H1 (cell line): ENCODE measurements around the gene ARID4B. TPM values are rescaled to one million over a fixed set of nuclear protein-coding genes. Genes with fewer than 3 reads are reported as not detected.

Experiments used
- BRCA1 ChIP-seq: IDR thresholded peaks from 2 replicates; pipeline ENCODE4 v1.6.1; 2012; ENCODE audit warnings: low read depth, low read length, improper control_type of control experiment
- CTCF ChIP-seq, 3 experiments: IDR thresholded peaks; 1 replicate in 2 of 3; 2 replicates in 1 of 3; pipeline versions ENCODE4 v1.5.1 to v1.6.1; 2011; ENCODE audit warnings: low read length in 3 of 3, mild to moderate bottlenecking in 3 of 3, inconsistent platforms in 2 of 3, low read depth in 1 of 3, moderate library complexity in 1 of 3; ENCODE audit not compliant: insufficient read depth in 1 of 3; ENCODE audit errors: control extremely low read depth in 1 of 3
- GTF2F1 ChIP-seq: IDR thresholded peaks from 2 replicates; pipeline ENCODE4 v1.6.1; 2012; ENCODE audit warnings: low read depth, low read length, improper control_type of control experiment, borderline replicate concordance
- HDAC6 ChIP-seq: IDR thresholded peaks from one replicate; pipeline ENCODE4 v1.7.1; 2012; ENCODE audit warnings: low read depth, mild to moderate bottlenecking, inconsistent platforms, low read length, moderate library complexity
- KDM5A ChIP-seq: fragments of 200-600 bp; IDR thresholded peaks from 2 replicates; pipeline ENCODE4 v1.7.1; 2012; ENCODE audit warnings: mild to moderate bottlenecking, low read length, inconsistent platforms, mixed read lengths
- MAX ChIP-seq: IDR thresholded peaks from 2 replicates; pipeline ENCODE4 v1.6.1; 2012; ENCODE audit warnings: inconsistent platforms
- NANOG ChIP-seq: IDR thresholded peaks from 2 replicates; pipeline ENCODE4 v1.6.1; 2011; ENCODE audit warnings: low read length, low read depth, mild to moderate bottlenecking, inconsistent platforms; ENCODE audit not compliant: insufficient read depth, poor library complexity, severe bottlenecking
- NRF1 ChIP-seq: IDR thresholded peaks from 2 replicates; pipeline ENCODE4 v1.6.1; 2011; ENCODE audit warnings: mild to moderate bottlenecking, low read depth, low read length, improper control_type of control experiment
- POLR2A ChIP-seq, 2 experiments: IDR thresholded peaks; 1 replicate in 1 of 2; 2 replicates in 1 of 2; pipeline ENCODE4 v1.6.1; 2011; ENCODE audit warnings: low read depth in 2 of 2, low read length in 2 of 2, mild to moderate bottlenecking in 2 of 2; ENCODE audit errors: control extremely low read depth in 1 of 2
- POU5F1 ChIP-seq: IDR thresholded peaks from 2 replicates; pipeline ENCODE4 v1.6.1; 2011; ENCODE audit warnings: low read depth, mild to moderate bottlenecking, low read length, moderate library complexity
- RXRA ChIP-seq: IDR thresholded peaks from 2 replicates; pipeline ENCODE4 v1.6.1; 2011; ENCODE audit warnings: low read depth, mild to moderate bottlenecking, low read length, moderate library complexity; ENCODE audit not compliant: insufficient read depth
- SP1 ChIP-seq: IDR thresholded peaks from 2 replicates; pipeline ENCODE4 v1.6.1; 2011; ENCODE audit warnings: low read depth, low read length
- SRF ChIP-seq: IDR thresholded peaks from 2 replicates; pipeline ENCODE4 v1.6.1; 2011; ENCODE audit warnings: mild to moderate bottlenecking, low read depth, low read length, moderate library complexity
- USF2 ChIP-seq: IDR thresholded peaks from 2 replicates; pipeline ENCODE4 v1.6.1; 2011; ENCODE audit warnings: low read length, improper control_type of control experiment
- YY1 ChIP-seq: IDR thresholded peaks from 2 replicates; pipeline ENCODE4 v1.6.1; 2011; ENCODE audit warnings: low read depth, mild to moderate bottlenecking, low read length
- polyA plus RNA-seq, 7 experiments: library from polyadenylated mRNA; depleted of rRNA in 3 of 7; stranded (reverse) in 5 of 7; unstranded in 2 of 7; fragments of >200 nt in 5 of 7; fragments of 200-250 nt in 2 of 7; gene quantifications; 1 replicate in 5 of 7; 2 replicates in 1 of 7; 4 replicates in 1 of 7; pipeline versions ENCODE4 v1.2.1 to v1.2.3, GENCODE V29; 2011 to 2013; ENCODE audit warnings: missing spikeins in 2 of 7, mixed read lengths in 2 of 7
- total RNA-seq: library from RNA; stranded (reverse); fragmentation: NEBNext Ultra II Directional; extraction: Animal tissue kit (Norgen Biotek cat#: 25700); gene quantifications from 2 replicates; pipeline ENCODE4 v1.2.1, GENCODE V29; 2021

The ARID4B gene
- total and polyA plus RNA-seq, 2 of the 8 experiments (the other 6 are each of a cell fraction or from before 2014, with no cell fraction given): 5.1 to 28.8 TPM

GRCh38 chr1:235326719-235327558 is 1.0 kb downstream of the ARID4B start (continued):
- TF ChIP-seq KDM5A (no peak), SP1 (no peak), MAX (no peak), GTF2F1 (no peak), CTCF (IDR thresholded peaks at IDR 0.05; ENCODE audit: control extremely low read depth in 1 of 3, insufficient read depth in 1 of 3, low read depth in 1 of 3, low read length in 3 of 3) (no peak), POU5F1 (no peak), NANOG (no peak), HDAC6 (no peak), POLR2A (IDR thresholded peaks at IDR 0.05; ENCODE audit: control extremely low read depth in 1 of 2, low read depth in 2 of 2, low read length in 2 of 2) (no peak), YY1 (peak; percentile 61; the same call in 1 of the 2 replicates), SRF (no peak), BRCA1 (no peak), RXRA (no peak), USF2 (no peak), NRF1 (no peak)
